IPS DF 19.7 (cell line): ENCODE results near the gene KCNJ15.
"Not testable (repeated sequence)": the region's sequence is repeated elsewhere in the genome, so short reads cannot be mapped to it uniquely, and the experiment has no call there.

Source experiments
- DNase-seq: peaks from one replicate; pipeline ENCODE4 v3.0.0-alpha.2; 2013; ENCODE audit warnings: low read depth, low spot score

KCNJ15 gene

GRCh38 chr21:38244885-38245869 is 11.6 kb upstream of the KCNJ15 start:
- no peak for DNase-seq

- no peak for DNase-seq
Observed at GRCh38 chr21:38246511-38246910, 10.3 kb upstream of the KCNJ15 start.

GRCh38 chr21:38247054-38247453 is 9.7 kb upstream of the KCNJ15 start:
- DNase-seq = not testable (repeated sequence)

GRCh38 chr21:38247738-38248510 is 8.9 kb upstream of the KCNJ15 start:
- DNase-seq = no peak

GRCh38 chr21:38249256-38249655 is 7.5 kb upstream of the KCNJ15 start:
- DNase-seq = no peak

- DNase-seq = no peak
Observed at GRCh38 chr21:38249696-38250278, 7.0 kb upstream of the KCNJ15 start.

- no peak for DNase-seq
Observed at GRCh38 chr21:38250991-38251418, 5.8 kb upstream of the KCNJ15 start.

- no peak for DNase-seq
Observed at GRCh38 chr21:38254970-38255369, 1.8 kb upstream of the KCNJ15 start.

- no peak for DNase-seq
Observed at GRCh38 chr21:38255571-38256117, 1.1 kb upstream of the KCNJ15 start.

GRCh38 chr21:38257667-38258066 is 876 bp downstream of the KCNJ15 start:
- DNase-seq = no peak

- DNase-seq = no peak
Observed at GRCh38 chr21:38258521-38259485, 2.0 kb downstream of the KCNJ15 start.

- DNase-seq = no peak
Observed at GRCh38 chr21:38259665-38260064, 2.9 kb downstream of the KCNJ15 start.

- no peak for DNase-seq
Observed at GRCh38 chr21:38260426-38260825, 3.6 kb downstream of the KCNJ15 start.

- no peak for DNase-seq
Observed at GRCh38 chr21:38261851-38262250, 5.1 kb downstream of the KCNJ15 start.

- no peak for DNase-seq
Observed at GRCh38 chr21:38263493-38263892, 6.7 kb downstream of the KCNJ15 start.

- DNase-seq = no peak
Observed at GRCh38 chr21:38264571-38264970, 7.8 kb downstream of the KCNJ15 start.

GRCh38 chr21:38265166-38265565 is 8.4 kb downstream of the KCNJ15 start:
- no peak for DNase-seq

- no peak for DNase-seq
Observed at GRCh38 chr21:38266732-38267131, 9.9 kb downstream of the KCNJ15 start.

GRCh38 chr21:38267136-38267755 is 10.5 kb downstream of the KCNJ15 start:
- DNase-seq = no peak
